DOHH2 (cell line): ENCODE data around the gene FASN.

Source experiments
- EZH2phosphoT487 ChIP-seq: fragments of 200-600 bp; sonication (generic); IDR thresholded peaks from 2 replicates; pipeline ENCODE4 v1.6.1; 2017; ENCODE audit warnings: borderline replicate concordance, mild to moderate bottlenecking, antibody characterized with exemption, low read length, moderate library complexity, mixed read lengths
- TF ChIP-seq, protein P1 (sequence below): fragments of 200-600 bp; sonication (generic); IDR thresholded peaks from one replicate; pipeline ENCODE4 v1.5.1; 2014; ENCODE audit warnings: antibody characterized with exemption, mild to moderate bottlenecking, low read depth, low read length; ENCODE audit not compliant: poor library complexity, severe bottlenecking

DNA sequence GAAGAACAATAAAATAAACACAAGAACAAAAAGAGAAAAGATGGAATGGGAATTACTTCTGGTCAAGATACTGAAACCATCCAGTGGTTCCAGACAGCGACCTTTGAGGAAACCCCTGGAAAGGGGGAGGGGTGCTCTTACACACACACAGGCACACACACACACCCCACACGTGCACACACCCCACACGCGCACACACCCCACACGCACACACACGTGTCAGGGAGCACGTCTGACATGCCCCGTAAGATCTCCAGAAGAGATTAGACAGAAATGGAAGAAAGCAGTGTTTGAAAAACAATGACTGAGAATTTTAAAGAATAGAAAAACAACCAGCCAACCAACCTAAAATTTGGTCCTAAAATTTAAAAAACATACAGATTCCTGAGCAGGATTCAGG lies 45.3 kb upstream of the FASN start:
- TF ChIP-seq, protein P1, sequence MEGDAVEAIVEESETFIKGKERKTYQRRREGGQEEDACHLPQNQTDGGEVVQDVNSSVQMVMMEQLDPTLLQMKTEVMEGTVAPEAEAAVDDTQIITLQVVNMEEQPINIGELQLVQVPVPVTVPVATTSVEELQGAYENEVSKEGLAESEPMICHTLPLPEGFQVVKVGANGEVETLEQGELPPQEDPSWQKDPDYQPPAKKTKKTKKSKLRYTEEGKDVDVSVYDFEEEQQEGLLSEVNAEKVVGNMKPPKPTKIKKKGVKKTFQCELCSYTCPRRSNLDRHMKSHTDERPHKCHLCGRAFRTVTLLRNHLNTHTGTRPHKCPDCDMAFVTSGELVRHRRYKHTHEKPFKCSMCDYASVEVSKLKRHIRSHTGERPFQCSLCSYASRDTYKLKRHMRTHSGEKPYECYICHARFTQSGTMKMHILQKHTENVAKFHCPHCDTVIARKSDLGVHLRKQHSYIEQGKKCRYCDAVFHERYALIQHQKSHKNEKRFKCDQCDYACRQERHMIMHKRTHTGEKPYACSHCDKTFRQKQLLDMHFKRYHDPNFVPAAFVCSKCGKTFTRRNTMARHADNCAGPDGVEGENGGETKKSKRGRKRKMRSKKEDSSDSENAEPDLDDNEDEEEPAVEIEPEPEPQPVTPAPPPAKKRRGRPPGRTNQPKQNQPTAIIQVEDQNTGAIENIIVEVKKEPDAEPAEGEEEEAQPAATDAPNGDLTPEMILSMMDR, result no peak
- TF ChIP-seq EZH2phosphoT487, result no peak
